ENCODE measurements around the gene TNRC6A. TPM values are rescaled to one million over a fixed set of nuclear protein-coding genes. Genes with fewer than 3 reads are reported as not detected.

TNRC6A gene
- total RNA-seq, 1 donor from 2014 or later: 55.7 TPM

DNA sequence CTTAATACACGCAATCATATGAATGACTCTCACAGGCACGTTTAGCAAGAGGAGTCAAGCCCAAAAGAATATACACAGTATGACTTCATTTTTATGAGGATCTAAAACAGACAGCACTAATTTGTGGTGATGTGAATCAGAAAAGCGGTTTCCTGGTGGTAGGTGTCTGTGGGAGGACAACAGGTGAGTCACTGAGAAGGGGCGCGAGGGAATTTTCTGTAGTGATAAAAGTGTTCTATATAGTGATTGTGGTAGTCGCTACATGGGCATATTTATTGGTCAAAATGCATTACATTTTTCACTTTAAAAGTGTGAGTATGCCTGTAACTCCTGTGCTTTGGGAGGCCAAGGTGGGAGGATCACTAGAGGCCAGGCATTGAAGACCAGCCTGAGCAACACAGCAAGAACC is 7.6 kb upstream of the TNRC6A start:
- no peaks in the 10 kb centered on the region for H4K20me1 ChIP-seq (ENCODE audit: low read depth)
- Mint-ChIP-seq H3K27ac (no peak overlapping the region), H3K9me3 (no peaks in the 10 kb centered on the region), H3K4me3 (no peak overlapping the region), H3K36me3 (no peaks in the 10 kb centered on the region), H3K4me1 (no peaks in the 10 kb centered on the region), H3K27me3 (ENCODE audit: insufficient read depth, low read depth) (no peaks in the 10 kb centered on the region)
- H3K9ac ChIP-seq: no peak overlapping the region
- no peak overlapping the region for H3K27ac ChIP-seq
- TF ChIP-seq EZH2phosphoT487 (IDR thresholded peaks at IDR 0.05) (no peak), EZH2 (IDR thresholded peaks at IDR 0.05) (no peak)
- TF ChIP-seq, protein P1, sequence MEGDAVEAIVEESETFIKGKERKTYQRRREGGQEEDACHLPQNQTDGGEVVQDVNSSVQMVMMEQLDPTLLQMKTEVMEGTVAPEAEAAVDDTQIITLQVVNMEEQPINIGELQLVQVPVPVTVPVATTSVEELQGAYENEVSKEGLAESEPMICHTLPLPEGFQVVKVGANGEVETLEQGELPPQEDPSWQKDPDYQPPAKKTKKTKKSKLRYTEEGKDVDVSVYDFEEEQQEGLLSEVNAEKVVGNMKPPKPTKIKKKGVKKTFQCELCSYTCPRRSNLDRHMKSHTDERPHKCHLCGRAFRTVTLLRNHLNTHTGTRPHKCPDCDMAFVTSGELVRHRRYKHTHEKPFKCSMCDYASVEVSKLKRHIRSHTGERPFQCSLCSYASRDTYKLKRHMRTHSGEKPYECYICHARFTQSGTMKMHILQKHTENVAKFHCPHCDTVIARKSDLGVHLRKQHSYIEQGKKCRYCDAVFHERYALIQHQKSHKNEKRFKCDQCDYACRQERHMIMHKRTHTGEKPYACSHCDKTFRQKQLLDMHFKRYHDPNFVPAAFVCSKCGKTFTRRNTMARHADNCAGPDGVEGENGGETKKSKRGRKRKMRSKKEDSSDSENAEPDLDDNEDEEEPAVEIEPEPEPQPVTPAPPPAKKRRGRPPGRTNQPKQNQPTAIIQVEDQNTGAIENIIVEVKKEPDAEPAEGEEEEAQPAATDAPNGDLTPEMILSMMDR (IDR thresholded peaks at IDR 0.05): no peak
- H3K4me1 ChIP-seq: no peaks in the 10 kb centered on the region
- H3K36me3 ChIP-seq: no peaks in the 10 kb centered on the region
- no peak overlapping the region for H2AFZ ChIP-seq (replicated peaks)
- no peaks in the 10 kb centered on the region for H3F3A ChIP-seq (ENCODE audit: low read depth)
- no peaks in the 10 kb centered on the region for H3K79me2 ChIP-seq (ENCODE audit: low read depth)
- no peaks in the 10 kb centered on the region for H3K27me3 ChIP-seq
- no peak overlapping the region for H3K4me2 ChIP-seq
- no peak overlapping the region for H3K4me3 ChIP-seq
- DNase-seq (ENCODE audit: low spot score): no peak
- no peaks in the 10 kb centered on the region for H3K9me3 ChIP-seq (ENCODE audit: low read depth)

DNA sequence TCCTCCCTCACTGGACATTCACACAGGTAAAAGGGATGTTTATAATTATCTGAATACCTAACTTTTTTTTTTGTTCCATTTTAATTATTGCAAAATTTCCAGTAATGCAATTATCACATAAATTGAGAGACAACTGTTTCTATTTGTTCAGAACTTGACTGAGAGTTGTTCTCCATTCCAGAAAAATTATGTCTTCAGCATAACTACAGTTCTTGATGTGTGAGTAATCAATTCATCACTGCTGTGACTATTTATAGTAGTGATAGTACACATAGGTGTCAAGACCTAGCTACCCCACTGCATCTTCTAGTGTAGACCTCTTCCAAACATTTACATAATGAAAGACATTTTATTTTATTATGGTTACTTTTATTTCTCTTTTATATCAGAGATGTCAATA is 5.8 kb upstream of the TNRC6A start:
- no peaks in the 10 kb centered on the region for H3K36me3 ChIP-seq
- no peak overlapping the region for H2AFZ ChIP-seq (replicated peaks)
- H4K20me1 ChIP-seq (ENCODE audit: low read depth): no peaks in the 10 kb centered on the region
- H3K36me3 Mint-ChIP-seq: no peaks in the 10 kb centered on the region
- H3K79me2 ChIP-seq (ENCODE audit: low read depth): no peaks in the 10 kb centered on the region
- H3K27me3 Mint-ChIP-seq (ENCODE audit: insufficient read depth, low read depth): no peaks in the 10 kb centered on the region
- no peak overlapping the region for H3K4me3 Mint-ChIP-seq
- H3K9ac ChIP-seq: no peak overlapping the region
- H3K27me3 ChIP-seq: no peaks in the 10 kb centered on the region
- no peak overlapping the region for H3K4me3 ChIP-seq
- DNase-seq (ENCODE audit: low spot score): no peak
- H3K9me3 ChIP-seq (ENCODE audit: low read depth): no peaks in the 10 kb centered on the region
- peaks cover under 1% of the 10 kb centered on the region for H3K4me1 ChIP-seq
- no peak overlapping the region for H3K4me2 ChIP-seq
- no peak overlapping the region for H3K27ac Mint-ChIP-seq
- no peak overlapping the region for H3K27ac ChIP-seq
- TF ChIP-seq EZH2 (IDR thresholded peaks at IDR 0.05) (no peak), EZH2phosphoT487 (IDR thresholded peaks at IDR 0.05) (no peak)
- TF ChIP-seq, protein P1 (IDR thresholded peaks at IDR 0.05): no peak
- no peaks in the 10 kb centered on the region for H3K9me3 Mint-ChIP-seq
- peaks cover 5% of the 10 kb centered on the region for H3K4me1 Mint-ChIP-seq
- H3F3A ChIP-seq (ENCODE audit: low read depth): no peaks in the 10 kb centered on the region

DNA sequence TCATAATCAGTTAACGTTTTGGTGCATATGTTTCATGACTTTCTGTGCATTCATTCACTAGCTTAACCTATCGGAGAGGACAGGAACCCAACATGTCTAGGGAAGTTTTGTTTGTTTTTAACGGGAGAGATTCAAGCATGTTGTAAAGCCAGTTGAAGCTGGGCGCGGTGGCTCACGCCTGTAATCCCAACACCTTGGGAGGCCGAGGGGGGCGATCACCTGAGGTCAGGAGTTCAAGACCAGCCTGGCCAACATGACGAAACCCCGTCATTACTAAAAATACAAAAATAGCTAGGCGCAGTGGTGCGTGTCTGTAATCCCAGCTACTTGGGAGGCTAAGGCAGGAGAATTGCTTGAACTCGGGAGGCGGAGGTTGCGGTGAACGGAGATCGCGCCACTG is 1.4 kb upstream of the TNRC6A start:
- Histone ChIP-seq H3K36me3 (no peaks in the 10 kb centered on the region), H3K27me3 (no peaks in the 10 kb centered on the region), H3F3A (ENCODE audit: low read depth) (peaks cover 4% of the 10 kb centered on the region), H3K4me3 (no peak overlapping the region), H3K9me3 (ENCODE audit: low read depth) (no peaks in the 10 kb centered on the region), H3K27ac (no peak overlapping the region), H3K9ac (no peak overlapping the region), H3K4me2 (no peak overlapping the region), H2AFZ (replicated peaks) (no peak overlapping the region), H3K79me2 (ENCODE audit: low read depth) (peaks cover 32% of the 10 kb centered on the region), H4K20me1 (ENCODE audit: low read depth) (peaks cover 30% of the 10 kb centered on the region), H3K4me1 (peaks cover 13% of the 10 kb centered on the region)
- Mint-ChIP-seq H3K4me1 (peaks cover 26% of the 10 kb centered on the region), H3K27me3 (ENCODE audit: insufficient read depth, low read depth) (no peaks in the 10 kb centered on the region), H3K9me3 (no peaks in the 10 kb centered on the region), H3K27ac (no peak overlapping the region), H3K4me3 (peak overlapping the region; percentile 74), H3K36me3 (peaks cover 9% of the 10 kb centered on the region)
- DNase-seq (ENCODE audit: low spot score): no peak
- TF ChIP-seq, protein P1 (IDR thresholded peaks at IDR 0.05): no peak
- TF ChIP-seq EZH2 (IDR thresholded peaks at IDR 0.05) (no peak), EZH2phosphoT487 (IDR thresholded peaks at IDR 0.05) (no peak)
